ENCODE data around the gene PLCH2.

The PLCH2 gene

GRCh38 chr1:2472561-2473177 lies 3.4 kb upstream of the PLCH2 start:
- Histone ChIP-seq H3K4me2 (peak overlapping the region in 10 of 11 experiments; percentile 2 to 99 (median 96); a peak in 19 of 22 replicates), H3K36me3 (no peaks in the 10 kb centered on the region), H4K20me1 (peaks cover 0 to 96% (median 41%) of the 10 kb centered on the region in 11 experiments; a peak in 16 of 22 replicates), H3K27me3 (peaks cover 0 to 44% (median 2%) of the 10 kb centered on the region in 11 experiments; a peak in 7 of 22 replicates), H3K9ac (peak overlapping the region in 3 of 11 experiments; percentile 22 to 58 (median 30); a peak in 5 of 22 replicates), H3K9me3 (replicated peaks in 1 of 11) (no peaks in the 10 kb centered on the region), H3K27ac (no peak overlapping the region), H3K4me1 (peaks cover 32 to 99% (median 95%) of the 10 kb centered on the region in 10 experiments), H3K4me3 (peak overlapping the region in 1 of 10 experiments; percentile 26; a peak in 1 of 20 replicates)
- no peak for TF ChIP-seq Cebpa-rat (IDR thresholded peaks at IDR 0.05)

- Histone ChIP-seq H3K27ac (no peak overlapping the region), H3K9ac (peak overlapping the region in 4 of 11 experiments; percentile 13 to 58 (median 20); a peak in 3 of 22 replicates), H3K4me3 (no peak overlapping the region; a peak in 1 of 20 replicates), H3K4me2 (peak overlapping the region in 10 of 11 experiments; percentile 2 to 99 (median 96); a peak in 19 of 22 replicates), H4K20me1 (peaks cover 0 to 97% (median 36%) of the 10 kb centered on the region in 11 experiments; a peak in 16 of 22 replicates), H3K9me3 (replicated peaks in 1 of 11) (no peaks in the 10 kb centered on the region), H3K4me1 (peaks cover 32 to 100% (median 97%) of the 10 kb centered on the region in 10 experiments), H3K27me3 (peaks cover 0 to 44% (median 0%) of the 10 kb centered on the region in 11 experiments; a peak in 6 of 22 replicates), H3K36me3 (no peaks in the 10 kb centered on the region)
- TF ChIP-seq Cebpa-rat (IDR thresholded peaks at IDR 0.05), result no peak
Observed at GRCh38 chr1:2473198-2473597, 2.9 kb upstream of the PLCH2 start.

- TF ChIP-seq Cebpa-rat (IDR thresholded peaks at IDR 0.05), result no peak
- Histone ChIP-seq H4K20me1 (peaks cover 0 to 97% (median 25%) of the 10 kb centered on the region in 11 experiments; a peak in 16 of 22 replicates), H3K4me2 (peak overlapping the region; percentile 5 to 99 (median 95); a peak in 18 of 22 replicates), H3K27me3 (peaks cover 0 to 44% (median 0%) of the 10 kb centered on the region in 11 experiments; a peak in 6 of 22 replicates), H3K36me3 (no peaks in the 10 kb centered on the region), H3K27ac (no peak overlapping the region), H3K4me1 (peaks cover 32 to 100% (median 96%) of the 10 kb centered on the region in 10 experiments), H3K9ac (peak overlapping the region in 3 of 11 experiments; percentile 22 to 41 (median 34); a peak in 3 of 22 replicates), H3K4me3 (no peak overlapping the region), H3K9me3 (replicated peaks in 1 of 11) (no peaks in the 10 kb centered on the region)
Observed at GRCh38 chr1:2474104-2474844, 1.8 kb upstream of the PLCH2 start.

- Histone ChIP-seq H3K27ac (no peak overlapping the region), H3K27me3 (peaks cover 0 to 42% (median 0%) of the 10 kb centered on the region in 11 experiments; a peak in 6 of 22 replicates)
Observed at GRCh38 chr1:2474933-2475371, 1.1 kb upstream of the PLCH2 start.

DNA sequence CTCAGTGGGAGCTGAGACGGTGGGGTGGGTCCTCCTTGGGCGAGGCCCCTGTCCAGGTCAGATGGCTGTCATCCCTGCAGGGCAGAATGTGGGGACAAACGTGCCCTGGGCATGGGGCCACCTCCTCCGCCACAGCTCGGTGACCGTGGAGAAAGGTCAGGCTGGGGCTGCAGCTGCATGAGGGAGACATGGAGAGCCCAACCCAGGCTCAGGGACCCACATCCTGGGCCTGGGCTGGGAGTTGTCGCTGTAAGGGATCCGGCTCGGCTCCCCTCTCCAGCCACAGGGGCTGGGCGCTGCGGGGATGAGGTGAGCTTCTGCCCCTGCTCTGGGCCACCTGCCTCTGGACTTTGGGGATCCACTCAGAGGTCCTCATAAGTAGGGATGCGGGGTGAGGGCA lies 518 bp upstream of the PLCH2 start:
- Histone ChIP-seq H3K4me1 (peaks cover 35 to 100% (median 97%) of the 10 kb centered on the region in 10 experiments), H3K4me2 (peak overlapping the region in 9 of 11 experiments; percentile 15 to 99 (median 97); a peak in 16 of 22 replicates)

More at GRCh38 chr1:2474933-2475371, 1.1 kb upstream of the PLCH2 start:
- no peak for TF ChIP-seq Cebpa-rat (IDR thresholded peaks at IDR 0.05)
- H3K9ac ChIP-seq, result no peak overlapping the region
- H3K4me2 ChIP-seq, result peak overlapping the region; percentile 5 to 99 (median 95); a peak in 17 of 22 replicates
- H3K36me3 ChIP-seq, result no peaks in the 10 kb centered on the region
- H3K9me3 ChIP-seq (replicated peaks in 1 of 11), result no peaks in the 10 kb centered on the region
- H3K4me1 ChIP-seq, result peaks cover 35 to 100% (median 97%) of the 10 kb centered on the region in 10 experiments
- peaks cover 0 to 99% (median 25%) of the 10 kb centered on the region in 11 experiments; a peak in 16 of 22 replicates for H4K20me1 ChIP-seq
- H3K4me3 ChIP-seq, result no peak overlapping the region

GRCh38 chr1:2477309-2477708 lies 1.2 kb downstream of the PLCH2 start:
- no peak for TF ChIP-seq Cebpa-rat (IDR thresholded peaks at IDR 0.05)
- Histone ChIP-seq H4K20me1 (peaks cover 0 to 99% (median 29%) of the 10 kb centered on the region in 11 experiments; a peak in 12 of 22 replicates), H3K9me3 (replicated peaks in 1 of 11) (no peaks in the 10 kb centered on the region), H3K27ac (no peak overlapping the region), H3K4me3 (no peak overlapping the region), H3K36me3 (no peaks in the 10 kb centered on the region), H3K4me2 (peak overlapping the region in 8 of 11 experiments; percentile 15 to 99 (median 90); a peak in 13 of 22 replicates), H3K4me1 (peaks cover 36 to 100% (median 97%) of the 10 kb centered on the region in 10 experiments), H3K27me3 (peaks cover 0 to 20% (median 0%) of the 10 kb centered on the region in 11 experiments; a peak in 6 of 22 replicates), H3K9ac (peak overlapping the region in 1 of 11 experiments; percentile 10; a peak in 1 of 22 replicates)

More for the DNA sequence above, 518 bp upstream of the PLCH2 start:
- Histone ChIP-seq H3K4me3 (no peak overlapping the region), H3K27ac (no peak overlapping the region), H3K27me3 (peaks cover 0 to 36% (median 0%) of the 10 kb centered on the region in 11 experiments; a peak in 6 of 22 replicates), H3K9me3 (replicated peaks in 1 of 11) (no peaks in the 10 kb centered on the region), H4K20me1 (peaks cover 0 to 99% (median 25%) of the 10 kb centered on the region in 11 experiments; a peak in 14 of 22 replicates), H3K36me3 (no peaks in the 10 kb centered on the region), H3K9ac (peak overlapping the region in 1 of 11 experiments; percentile 5; a peak in 1 of 22 replicates)
- no peak for TF ChIP-seq Cebpa-rat (IDR thresholded peaks at IDR 0.05)

DNA sequence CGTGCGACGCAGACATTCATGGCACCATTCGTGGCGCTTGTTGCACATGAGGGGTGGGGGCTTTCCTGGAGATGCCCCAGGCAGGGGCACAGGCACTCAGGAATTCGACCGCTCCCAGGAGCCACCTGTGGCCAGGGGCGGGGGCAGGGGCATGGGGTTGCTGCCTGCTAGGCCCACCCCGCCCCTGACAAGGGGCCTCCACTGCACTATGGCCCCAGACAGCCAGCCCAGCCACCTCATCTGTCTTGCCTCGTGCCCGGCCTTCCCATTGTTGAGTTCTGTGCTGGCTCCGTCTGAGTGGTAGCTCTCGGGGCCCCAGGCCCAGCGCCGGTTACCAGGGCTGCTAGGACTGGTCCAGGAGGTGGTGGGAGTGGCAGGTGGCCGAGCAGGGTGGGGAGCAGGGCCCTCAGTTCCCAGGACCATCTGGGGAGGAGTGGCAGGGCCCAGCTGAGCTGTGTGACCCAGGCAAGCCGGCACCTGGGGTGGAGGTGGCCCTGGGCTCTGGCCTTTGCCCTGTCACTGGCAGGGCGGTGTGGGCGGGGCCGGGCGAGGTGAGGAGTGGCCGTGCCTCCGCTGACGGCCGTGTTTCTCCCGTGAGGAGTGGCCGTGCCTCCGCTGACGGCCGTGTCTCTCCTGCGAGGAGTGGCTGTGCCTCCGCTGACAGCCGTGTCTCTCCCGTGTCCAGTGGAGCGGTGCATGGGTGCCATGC lies 1.9 kb downstream of the PLCH2 start:
- TF ChIP-seq Cebpa-rat (IDR thresholded peaks at IDR 0.05), result no peak
- Histone ChIP-seq H3K9ac (no peak overlapping the region), H3K9me3 (replicated peaks in 1 of 11) (no peaks in the 10 kb centered on the region), H3K4me2 (peak overlapping the region in 7 of 11 experiments; percentile 15 to 99 (median 95); a peak in 12 of 22 replicates), H3K36me3 (no peaks in the 10 kb centered on the region), H3K27me3 (peaks cover 0 to 13% (median 0%) of the 10 kb centered on the region in 11 experiments; a peak in 5 of 22 replicates), H3K4me3 (no peak overlapping the region), H3K27ac (no peak overlapping the region), H3K4me1 (peaks cover 36 to 100% (median 97%) of the 10 kb centered on the region in 10 experiments), H4K20me1 (peaks cover 0 to 99% (median 27%) of the 10 kb centered on the region in 11 experiments; a peak in 14 of 22 replicates)

DNA sequence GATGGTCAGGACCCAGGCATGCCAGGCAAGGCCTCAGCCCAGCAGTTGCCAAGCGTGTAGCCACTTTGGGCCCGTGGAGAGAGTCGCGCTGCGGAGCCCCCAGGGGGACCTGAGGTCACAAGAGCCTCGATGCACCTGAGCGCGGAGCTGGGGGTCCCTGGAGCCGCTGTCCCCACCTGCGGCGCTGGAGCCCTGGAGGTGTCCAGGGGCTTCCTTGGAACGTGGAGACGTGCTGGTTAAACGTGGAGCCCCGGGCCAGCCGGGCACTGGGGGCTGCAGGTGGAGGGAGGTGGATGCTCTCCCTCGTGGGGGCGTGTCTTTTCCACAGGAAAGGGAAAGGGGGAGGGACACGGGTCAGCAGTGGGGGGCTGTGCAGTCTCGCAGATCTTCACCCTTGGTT lies 3.1 kb downstream of the PLCH2 start:
- Histone ChIP-seq H3K27ac (no peak overlapping the region), H3K4me2 (peak overlapping the region in 8 of 11 experiments; percentile 70 to 99 (median 80); a peak in 13 of 22 replicates), H3K4me3 (no peak overlapping the region)

More for the DNA sequence above, 3.1 kb downstream of the PLCH2 start:
- no peak for TF ChIP-seq Cebpa-rat (IDR thresholded peaks at IDR 0.05)
- no peak overlapping the region for H3K9ac ChIP-seq
- H3K27me3 ChIP-seq, result peaks cover 0 to under 1% (median 0%) of the 10 kb centered on the region in 11 experiments; a peak in 1 of 22 replicates
- H3K9me3 ChIP-seq (replicated peaks in 1 of 11), result no peaks in the 10 kb centered on the region
- peaks cover 33 to 95% (median 91%) of the 10 kb centered on the region in 10 experiments for H3K4me1 ChIP-seq
- peaks cover 0 to 92% (median 23%) of the 10 kb centered on the region in 11 experiments; a peak in 14 of 22 replicates for H4K20me1 ChIP-seq
- no peaks in the 10 kb centered on the region for H3K36me3 ChIP-seq

Data from BLaER1 treated with 17β-estradiol and CSF1 and Interleukin-3, amounts not matched to agents 10 nM and 100 nM (cell line).